NCI-H2171 treated with DMSO at 0.1 percent for 48 hours (cell line): ENCODE results near the gene PI4K2B.
"Not testable (repeated sequence)": the region's sequence is repeated elsewhere in the genome, so short reads cannot be mapped to it uniquely, and the experiment has no call there.

Experiments used
- DNase-seq: peaks from one replicate; lab custom pipeline; 2025; lab: John Stamatoyannopoulos, UW

Gene PI4K2B

DNA sequence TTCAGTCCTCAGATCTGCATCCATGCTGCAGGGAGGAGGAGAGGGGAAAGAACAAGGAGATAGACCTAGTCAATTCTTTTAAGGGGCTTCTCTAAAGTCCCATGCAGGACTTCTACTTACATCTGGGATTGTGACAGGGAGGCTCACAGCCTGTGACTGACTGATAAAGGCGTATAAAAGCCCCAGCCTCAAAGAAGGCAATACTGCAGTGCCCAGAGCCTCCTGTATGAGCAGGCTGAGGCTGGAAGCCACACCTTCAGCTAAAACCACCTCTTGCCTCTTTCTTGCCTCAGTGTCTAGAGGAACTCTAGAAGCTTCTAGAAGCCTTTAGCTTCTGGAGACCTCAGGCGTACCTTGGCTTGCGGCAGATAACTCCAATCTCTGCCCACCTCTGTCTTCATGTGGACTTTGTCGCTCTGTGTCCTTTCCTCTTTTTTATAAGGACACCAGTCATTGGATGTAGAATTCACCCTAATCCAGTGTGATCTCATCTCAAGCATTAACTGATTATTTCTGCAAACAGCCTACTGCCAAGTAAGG, 72.8 kb downstream of the PI4K2B start:
- DNase-seq = no peak

DNA sequence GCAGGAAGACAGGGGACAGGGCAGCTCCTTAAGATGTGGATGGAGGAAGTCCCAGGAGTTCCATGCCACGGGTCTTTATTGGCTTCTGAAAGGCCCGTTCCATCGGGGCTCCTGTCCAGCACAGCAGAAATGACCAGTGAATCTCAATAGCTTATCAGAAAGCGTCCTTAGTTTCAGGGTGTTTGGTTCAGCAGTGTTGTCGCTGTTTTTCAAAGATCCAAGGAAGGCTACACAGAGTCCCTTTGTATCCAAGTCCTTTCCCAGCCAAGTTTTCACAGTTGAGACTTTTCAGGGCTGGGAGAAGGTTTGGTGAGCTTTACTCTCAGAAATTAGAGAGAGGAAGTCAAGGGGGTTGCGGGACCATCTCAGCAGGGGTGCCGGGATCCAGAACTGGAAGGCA, 73.8 kb downstream of the PI4K2B start:
- no peak for DNase-seq

DNA sequence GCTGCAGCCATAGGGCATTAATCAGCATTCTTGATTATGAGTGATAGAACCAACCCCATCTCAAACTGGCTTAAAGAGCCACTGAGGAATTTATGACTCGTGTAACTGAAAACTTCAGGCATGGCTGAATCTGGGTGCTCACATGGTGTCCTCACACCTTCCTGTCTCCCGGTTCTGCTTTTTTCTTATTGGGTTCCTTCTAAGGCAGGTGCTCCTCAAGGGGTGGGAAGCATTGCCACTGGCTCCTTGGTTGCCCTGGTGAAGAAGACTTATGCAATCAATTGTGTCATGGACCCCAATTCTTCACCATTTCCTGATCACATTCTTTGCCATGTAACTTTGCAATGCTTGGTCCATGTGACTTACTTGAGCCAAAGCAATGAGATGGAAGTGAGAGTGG, 74.5 kb downstream of the PI4K2B start:
- DNase-seq = no peak

DNA sequence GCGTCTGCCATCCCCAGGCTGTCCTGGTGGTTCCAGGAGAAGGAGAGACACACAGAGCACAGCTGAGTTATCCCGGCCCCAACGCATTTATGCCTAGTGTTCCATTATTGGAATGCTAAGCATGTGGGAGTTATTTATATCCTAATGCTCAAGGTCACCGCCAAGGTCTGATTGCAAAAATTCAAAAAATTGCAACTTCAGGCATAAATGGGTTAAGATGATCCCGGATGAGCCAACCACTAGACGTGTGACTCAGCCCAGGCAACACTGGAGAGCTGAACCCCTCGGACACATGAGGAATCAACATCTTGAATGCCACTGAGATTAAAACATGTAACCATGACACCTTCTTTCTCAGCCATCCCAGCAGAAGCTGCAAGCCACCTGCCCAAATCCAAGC, 74.9 kb downstream of the PI4K2B start:
- DNase-seq = no peak

DNA sequence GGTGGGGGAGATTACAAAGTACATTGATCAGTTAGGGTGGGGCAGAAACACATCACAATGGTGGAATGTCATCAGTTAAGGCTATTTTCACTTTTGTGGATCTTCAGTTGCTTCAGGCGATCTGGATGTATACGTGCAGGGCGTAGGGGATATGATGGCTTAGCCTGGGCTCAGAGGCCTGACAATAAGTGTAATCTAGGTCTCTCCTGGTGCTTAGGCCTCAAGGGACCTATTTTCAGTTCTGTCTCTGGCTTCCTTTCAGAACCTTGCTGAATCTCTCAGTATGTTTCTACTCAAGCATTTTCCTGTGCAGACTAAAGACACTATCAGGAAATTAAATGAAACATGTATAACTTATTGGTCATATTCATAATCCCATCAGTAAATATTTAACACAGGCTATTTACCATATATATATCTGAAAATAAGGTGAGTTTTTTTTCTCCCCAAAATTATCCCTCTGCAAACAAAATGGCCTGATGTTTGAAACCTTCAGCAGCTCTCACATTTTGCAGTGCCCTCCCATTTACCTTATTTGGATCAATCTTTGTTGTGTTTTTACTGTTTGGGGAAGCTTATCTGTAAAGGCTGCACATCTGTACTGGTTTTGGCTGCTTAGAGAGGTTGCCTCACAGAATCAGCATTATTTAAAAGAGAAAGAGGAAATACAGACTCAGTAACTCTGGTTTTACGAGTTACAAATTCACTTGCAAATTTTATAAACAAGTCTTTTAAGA, 76.4 kb downstream of the PI4K2B start:
- DNase-seq = no peak

DNA sequence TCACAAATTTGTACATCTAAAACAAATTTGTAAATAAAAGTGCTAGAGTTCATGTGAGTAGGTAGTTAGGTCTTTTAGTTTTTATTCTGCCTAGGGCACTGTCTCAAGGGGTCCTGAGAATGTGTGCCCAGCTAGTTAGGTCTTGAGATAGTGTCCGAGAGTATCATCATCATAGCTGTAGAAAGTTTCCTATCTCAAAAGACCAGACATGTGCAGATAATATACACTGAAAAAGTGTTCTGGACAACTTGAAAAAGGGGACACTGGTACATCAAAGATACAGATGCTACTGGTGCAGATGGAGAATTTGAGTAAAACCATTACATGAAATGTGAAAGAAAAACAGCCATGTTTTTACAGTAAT, 77.0 kb downstream of the PI4K2B start:
- no peak for DNase-seq

DNA sequence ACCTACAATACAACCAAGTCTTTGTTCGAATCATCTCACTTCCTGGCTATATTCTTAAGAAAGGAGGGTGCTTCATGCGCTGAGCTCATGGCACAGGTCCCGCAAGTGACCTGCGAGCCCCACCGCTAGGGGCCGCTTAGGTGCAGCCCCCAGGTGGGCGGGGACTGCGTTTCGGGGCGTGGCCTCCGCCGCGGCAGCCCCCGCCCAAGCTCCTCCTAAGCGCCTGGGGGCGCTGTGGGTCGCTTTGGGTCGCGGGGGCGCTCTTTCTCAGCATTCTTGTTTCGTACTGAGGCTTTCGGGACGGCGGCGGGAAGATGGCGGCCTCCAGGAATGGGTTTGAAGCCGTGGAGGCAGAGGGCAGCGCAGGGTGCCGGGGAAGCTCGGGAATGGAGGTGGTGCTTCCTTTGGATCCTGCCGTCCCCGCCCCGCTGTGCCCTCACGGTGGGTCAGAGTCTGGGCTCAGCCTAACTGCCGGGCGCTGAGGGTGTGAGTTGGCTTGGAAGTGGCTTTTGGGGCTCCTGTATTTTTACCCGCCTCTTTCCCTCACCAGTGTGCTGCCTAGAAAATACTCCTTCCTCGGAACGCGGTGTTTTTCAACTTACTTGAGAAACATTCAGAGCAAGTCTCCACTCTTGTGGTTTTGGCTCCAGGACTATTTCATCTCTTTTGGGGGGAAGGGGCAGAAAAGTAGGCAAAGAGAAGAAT, 78.8 kb downstream of the PI4K2B start, which contains the start of gene ZCCHC4:
Gene ZCCHC4, plus strand, starts transcription at position 279 of the 705 bp plus-strand sequence. Its CDS starts 36 bp downstream, at position 315.
- peak; percentile 74 for DNase-seq

DNA sequence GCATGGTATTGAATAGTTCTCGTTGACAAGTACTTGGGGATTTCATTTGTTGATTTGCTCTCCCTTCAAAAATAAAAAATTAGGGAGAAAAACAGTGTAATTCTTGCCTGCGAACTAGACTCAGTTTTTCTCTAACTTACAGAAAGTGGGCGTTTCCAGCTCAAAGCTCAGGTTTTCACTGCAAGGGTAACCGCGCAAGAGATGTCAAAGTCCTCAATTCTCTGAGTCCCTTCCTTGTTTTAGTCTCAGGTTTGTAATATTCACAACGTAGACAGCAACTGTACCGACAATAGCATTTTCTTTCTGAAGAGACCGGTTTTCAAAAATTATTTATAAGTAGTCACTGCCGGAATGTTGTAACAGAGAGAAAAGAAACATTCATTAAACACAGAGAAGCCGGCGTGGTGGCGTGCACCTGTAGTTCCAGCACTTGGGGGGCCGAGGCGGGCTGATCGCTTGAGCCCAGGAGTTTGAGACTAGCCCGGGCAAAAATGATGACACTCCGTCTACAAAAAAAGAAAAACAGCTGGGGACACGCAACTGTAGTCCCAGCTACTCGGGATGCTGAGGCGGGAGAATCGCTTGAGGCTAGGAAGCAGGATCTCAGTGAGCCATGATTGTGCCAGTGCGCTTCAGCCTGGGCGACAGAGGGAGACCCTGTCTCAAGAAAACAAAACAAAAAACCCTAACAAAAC, 79.5 kb downstream of the PI4K2B start:
- DNase-seq = no peak

DNA sequence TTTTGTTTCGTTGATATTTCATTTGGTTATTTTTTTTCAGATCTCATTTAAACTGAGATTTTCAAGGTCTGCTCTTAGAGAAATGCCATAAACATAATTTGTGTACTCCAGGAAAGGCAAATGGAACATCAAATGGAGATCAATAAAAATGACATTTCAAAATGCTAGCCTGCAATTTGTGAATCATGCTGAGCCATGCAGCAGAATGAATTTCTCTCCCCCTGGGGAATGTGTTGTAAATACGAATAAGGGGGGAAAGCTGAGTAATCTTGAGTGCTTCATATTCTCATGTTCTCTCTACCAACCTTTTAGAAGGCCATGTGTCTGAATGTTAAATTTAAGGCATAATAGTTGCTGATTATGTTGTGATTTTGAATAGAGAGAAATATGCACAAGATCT, 86.5 kb downstream of the PI4K2B start:
- no peak for DNase-seq

DNA sequence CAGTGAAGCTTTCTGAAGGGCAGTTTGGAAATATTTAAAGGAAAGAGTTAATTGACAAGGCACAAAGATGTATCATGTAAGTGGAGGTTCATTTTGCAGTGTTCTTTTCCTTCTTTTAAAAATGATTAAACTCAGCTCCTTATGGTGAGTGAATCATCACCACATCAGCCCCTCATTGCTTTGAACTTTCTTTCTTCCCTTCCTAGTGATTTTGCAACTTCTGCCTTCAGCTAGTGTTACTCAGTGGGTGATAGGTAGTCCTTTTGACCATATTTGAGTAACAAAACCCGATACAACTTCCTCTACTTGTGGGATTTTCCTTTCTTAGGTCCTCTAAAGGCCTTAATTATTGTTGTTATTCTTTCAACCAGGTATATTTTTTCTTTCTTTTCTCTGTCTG, 86.9 kb downstream of the PI4K2B start:
- DNase-seq = no peak

DNA sequence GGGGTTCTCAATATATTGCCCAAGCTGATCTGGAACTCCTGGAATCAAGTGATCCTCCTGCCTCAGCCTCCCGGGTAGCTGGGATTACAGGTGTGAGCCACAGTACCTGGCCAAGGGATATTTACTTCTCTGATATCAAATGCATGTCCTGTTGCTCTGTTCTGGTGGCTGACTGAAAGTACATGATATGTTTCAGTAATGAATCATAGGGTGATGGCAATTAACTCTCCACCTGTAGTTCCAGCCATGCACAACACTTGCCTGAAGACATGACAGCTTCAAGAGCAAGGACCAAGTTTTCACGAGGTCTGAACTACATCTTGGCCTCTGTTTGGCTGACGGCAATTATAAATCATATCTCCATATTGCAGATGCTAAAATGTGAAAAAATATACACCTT, 87.9 kb downstream of the PI4K2B start:
- no peak for DNase-seq

DNA sequence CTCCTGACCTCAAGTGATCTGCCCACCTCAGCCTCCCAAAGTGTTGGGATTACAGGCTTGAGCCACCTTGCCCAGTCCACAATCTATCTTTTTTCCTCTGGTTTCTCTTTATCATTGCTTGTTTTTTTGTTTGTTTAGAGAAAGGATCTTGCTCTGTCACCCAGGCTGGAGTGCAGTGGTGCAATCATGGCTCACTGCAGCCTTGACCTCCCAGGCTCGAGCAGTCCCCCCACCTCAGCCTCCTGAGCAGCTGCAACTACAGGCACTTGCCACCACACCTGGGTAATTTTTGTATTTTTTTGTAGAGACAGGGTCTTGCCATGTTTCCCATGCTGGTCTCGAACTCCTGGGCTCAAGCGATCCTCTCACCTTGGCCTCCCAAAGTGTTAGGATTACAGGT, 94.6 kb downstream of the PI4K2B start:
- not testable (repeated sequence) for DNase-seq
